ENCODE results near the gene NDRG4. TPM values are rescaled to one million over a fixed set of nuclear protein-coding genes. Genes with fewer than 3 reads are reported as not detected.

NDRG4 gene
- total and polyA plus RNA-seq, 2 of the 13 experiments (the other 11 are each of a cell fraction or from before 2014, with no cell fraction given), result 1.7 to 2.7 TPM

DNA sequence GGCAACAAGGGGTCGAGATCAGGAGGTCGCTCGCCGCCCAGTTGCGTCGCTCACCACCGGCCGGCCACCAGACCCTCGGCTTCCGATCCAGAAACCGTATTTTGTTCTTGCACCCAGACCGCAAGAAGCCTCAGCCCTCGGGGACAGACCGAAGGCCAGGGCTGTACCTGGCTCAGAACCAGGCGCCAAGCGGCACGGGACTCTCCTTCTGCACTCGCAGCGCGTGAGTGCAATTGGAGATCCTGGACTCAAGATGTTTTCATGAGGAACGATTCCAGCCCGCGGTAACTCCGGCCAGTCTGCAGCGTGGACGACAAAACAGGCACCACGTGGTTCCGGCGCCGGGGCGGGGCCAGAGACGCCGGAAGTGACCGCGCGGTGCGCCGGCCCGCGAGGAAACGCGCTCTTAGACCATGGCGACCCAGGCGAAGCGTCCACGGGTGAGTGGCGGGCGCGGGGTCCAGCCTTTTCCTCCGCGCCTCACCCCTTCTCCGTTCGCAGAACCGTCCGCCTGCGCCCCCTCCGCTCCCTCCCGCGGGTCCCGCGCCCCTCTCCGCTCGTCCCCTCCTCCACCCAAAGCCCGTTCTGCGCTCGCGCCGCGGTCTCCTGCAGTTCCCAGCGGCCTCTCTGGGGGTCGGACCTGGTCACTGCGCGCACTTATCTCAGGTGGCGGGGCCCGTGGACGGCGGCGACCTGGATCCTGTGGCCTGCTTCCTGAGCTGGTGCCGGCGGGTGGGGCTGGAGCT is 15.4 kb downstream of the NDRG4 start, which contains the start of gene SETD6 (continued):
- TF ChIP-seq, protein P1, sequence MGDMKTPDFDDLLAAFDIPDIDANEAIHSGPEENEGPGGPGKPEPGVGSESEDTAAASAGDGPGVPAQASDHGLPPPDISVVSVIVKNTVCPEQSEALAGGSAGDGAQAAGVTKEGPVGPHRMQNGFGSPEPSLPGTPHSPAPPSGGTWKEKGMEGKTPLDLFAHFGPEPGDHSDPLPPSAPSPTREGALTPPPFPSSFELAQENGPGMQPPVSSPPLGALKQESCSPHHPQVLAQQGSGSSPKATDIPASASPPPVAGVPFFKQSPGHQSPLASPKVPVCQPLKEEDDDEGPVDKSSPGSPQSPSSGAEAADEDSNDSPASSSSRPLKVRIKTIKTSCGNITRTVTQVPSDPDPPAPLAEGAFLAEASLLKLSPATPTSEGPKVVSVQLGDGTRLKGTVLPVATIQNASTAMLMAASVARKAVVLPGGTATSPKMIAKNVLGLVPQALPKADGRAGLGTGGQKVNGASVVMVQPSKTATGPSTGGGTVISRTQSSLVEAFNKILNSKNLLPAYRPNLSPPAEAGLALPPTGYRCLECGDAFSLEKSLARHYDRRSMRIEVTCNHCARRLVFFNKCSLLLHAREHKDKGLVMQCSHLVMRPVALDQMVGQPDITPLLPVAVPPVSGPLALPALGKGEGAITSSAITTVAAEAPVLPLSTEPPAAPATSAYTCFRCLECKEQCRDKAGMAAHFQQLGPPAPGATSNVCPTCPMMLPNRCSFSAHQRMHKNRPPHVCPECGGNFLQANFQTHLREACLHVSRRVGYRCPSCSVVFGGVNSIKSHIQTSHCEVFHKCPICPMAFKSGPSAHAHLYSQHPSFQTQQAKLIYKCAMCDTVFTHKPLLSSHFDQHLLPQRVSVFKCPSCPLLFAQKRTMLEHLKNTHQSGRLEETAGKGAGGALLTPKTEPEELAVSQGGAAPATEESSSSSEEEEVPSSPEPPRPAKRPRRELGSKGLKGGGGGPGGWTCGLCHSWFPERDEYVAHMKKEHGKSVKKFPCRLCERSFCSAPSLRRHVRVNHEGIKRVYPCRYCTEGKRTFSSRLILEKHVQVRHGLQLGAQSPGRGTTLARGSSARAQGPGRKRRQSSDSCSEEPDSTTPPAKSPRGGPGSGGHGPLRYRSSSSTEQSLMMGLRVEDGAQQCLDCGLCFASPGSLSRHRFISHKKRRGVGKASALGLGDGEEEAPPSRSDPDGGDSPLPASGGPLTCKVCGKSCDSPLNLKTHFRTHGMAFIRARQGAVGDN (CRISPR knock-in tag; IDR thresholded peaks at IDR 0.05), result peak; percentile 99
- TF ChIP-seq JARID2 (CRISPR knock-in tag; IDR thresholded peaks at IDR 0.05; ENCODE audit: insufficient replicate concordance), result peak; percentile 34
- TF ChIP-seq ELF3 (CRISPR knock-in tag; IDR thresholded peaks at IDR 0.05), result peak; percentile 83
- no peak for TF ChIP-seq ZC3H4 (CRISPR knock-in tag; IDR thresholded peaks at IDR 0.05; ENCODE audit: borderline replicate concordance)
- TF ChIP-seq, protein P2, sequence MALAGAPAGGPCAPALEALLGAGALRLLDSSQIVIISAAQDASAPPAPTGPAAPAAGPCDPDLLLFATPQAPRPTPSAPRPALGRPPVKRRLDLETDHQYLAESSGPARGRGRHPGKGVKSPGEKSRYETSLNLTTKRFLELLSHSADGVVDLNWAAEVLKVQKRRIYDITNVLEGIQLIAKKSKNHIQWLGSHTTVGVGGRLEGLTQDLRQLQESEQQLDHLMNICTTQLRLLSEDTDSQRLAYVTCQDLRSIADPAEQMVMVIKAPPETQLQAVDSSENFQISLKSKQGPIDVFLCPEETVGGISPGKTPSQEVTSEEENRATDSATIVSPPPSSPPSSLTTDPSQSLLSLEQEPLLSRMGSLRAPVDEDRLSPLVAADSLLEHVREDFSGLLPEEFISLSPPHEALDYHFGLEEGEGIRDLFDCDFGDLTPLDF (CRISPR knock-in tag; IDR thresholded peaks at IDR 0.05), result peak; percentile 87
- peak; percentile 96 for TF ChIP-seq HOXA3 (CRISPR knock-in tag; IDR thresholded peaks at IDR 0.05)
- peak; percentile 34; the same call in 1 of the 2 replicates for TF ChIP-seq ZKSCAN8 (CRISPR knock-in tag; IDR thresholded peaks at IDR 0.05; ENCODE audit: borderline replicate concordance)
- no peak for TF ChIP-seq RCOR2 (CRISPR knock-in tag; IDR thresholded peaks at IDR 0.05)
- TF ChIP-seq HOXA9 (CRISPR knock-in tag; IDR thresholded peaks at IDR 0.05; ENCODE audit: borderline replicate concordance), result peak; percentile 82
- TF ChIP-seq ZNF510 (CRISPR knock-in tag; IDR thresholded peaks at IDR 0.05; ENCODE audit: low read depth), result peak; percentile 98; the same call in 1 of the 2 replicates
- TF ChIP-seq STAG1 (CRISPR knock-in tag; IDR thresholded peaks at IDR 0.05), result peak; percentile 7; the same call in 1 of the 2 replicates
- TF ChIP-seq ZNF263 (CRISPR knock-in tag; IDR thresholded peaks at IDR 0.05), result peak; percentile 68
- peak; percentile 78; the same call in 1 of the 2 replicates for TF ChIP-seq ZC3H13 (CRISPR knock-in tag; IDR thresholded peaks at IDR 0.05)
- TF ChIP-seq, protein P3, sequence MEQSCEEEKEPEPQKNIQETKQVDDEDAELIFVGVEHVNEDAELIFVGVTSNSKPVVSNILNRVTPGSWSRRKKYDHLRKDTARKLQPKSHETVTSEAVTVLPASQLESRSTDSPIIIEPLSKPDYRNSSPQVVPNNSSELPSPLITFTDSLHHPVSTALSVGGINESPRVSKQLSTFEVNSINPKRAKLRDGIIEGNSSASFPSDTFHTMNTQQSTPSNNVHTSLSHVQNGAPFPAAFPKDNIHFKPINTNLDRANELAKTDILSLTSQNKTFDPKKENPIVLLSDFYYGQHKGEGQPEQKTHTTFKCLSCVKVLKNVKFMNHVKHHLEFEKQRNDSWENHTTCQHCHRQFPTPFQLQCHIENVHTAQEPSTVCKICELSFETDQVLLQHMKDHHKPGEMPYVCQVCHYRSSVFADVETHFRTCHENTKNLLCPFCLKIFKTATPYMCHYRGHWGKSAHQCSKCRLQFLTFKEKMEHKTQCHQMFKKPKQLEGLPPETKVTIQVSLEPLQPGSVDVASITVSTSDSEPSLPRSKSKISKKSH (CRISPR knock-in tag; IDR thresholded peaks at IDR 0.05; ENCODE audit: borderline replicate concordance), result peak; percentile 43; the same call in 1 of the 2 replicates
- peak; percentile 86 for TF ChIP-seq ERF (CRISPR knock-in tag; IDR thresholded peaks at IDR 0.05)
- no peak; the same call in 1 of the 2 replicates for TF ChIP-seq DZIP1 (CRISPR knock-in tag; IDR thresholded peaks at IDR 0.05)
- TF ChIP-seq NR3C1 (CRISPR knock-in tag; IDR thresholded peaks at IDR 0.05), result no peak
